Measurements from ENCODE around the gene CCDC154. TPM values are rescaled to one million over a fixed set of nuclear protein-coding genes. Genes with fewer than 3 reads are reported as not detected.

CCDC154 gene
- total and polyA plus RNA-seq, 2 donors (not counting 3 experiments of a cell fraction or from before 2014, with no cell fraction given) = 0.65 to 0.75 TPM

DNA sequence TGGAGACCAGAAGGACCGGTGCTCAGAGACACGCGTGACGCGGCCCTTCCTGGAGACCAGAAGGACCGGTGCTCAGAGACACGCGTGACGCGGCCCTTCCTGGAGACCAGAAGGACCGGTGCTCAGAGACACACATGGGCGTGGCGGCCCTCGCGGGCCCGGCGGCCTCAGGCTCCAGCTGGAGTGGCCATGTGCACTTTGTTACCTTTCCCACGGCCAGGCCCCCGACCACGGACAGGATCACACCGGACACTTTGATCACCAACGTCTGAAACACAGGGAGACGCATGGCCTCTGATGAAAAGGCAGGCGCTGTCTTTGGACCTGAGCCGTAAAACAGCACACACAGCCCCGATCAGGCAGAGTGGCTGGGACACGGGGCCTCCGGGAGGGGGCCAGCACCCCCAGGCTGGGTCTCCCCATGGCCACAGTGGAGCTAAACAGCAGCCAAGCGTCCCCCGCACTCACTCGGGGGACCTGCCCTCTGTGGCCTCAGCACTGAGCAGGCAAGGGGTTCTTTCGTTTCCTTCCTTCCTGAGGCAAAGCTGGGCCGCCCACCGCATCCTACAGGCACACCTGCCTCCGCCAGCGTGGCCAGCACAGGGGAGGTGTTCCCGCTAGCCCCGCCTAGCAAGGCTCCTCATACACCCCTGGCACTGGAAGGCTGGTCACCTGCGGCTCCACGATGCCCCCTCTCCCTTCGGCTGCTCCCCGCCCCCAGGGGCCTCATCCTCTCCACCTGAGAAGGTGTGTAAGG lies 13.3 kb upstream of the CCDC154 start:
- Histone ChIP-seq H3K9me3 (replicated peaks; ENCODE audit: control insufficient read depth, insufficient read depth, low read length) (no peaks in the 10 kb centered on the region), H3K4me3 (replicated peaks in 1 of 3; ENCODE audit: insufficient read depth in 1 of 3, low read depth in 1 of 3, low read length in 3 of 3) (no peak overlapping the region), H3K27me3 (ENCODE audit: control insufficient read depth in 2 of 2, insufficient read depth in 2 of 2, low read length in 2 of 2) (no peaks in the 10 kb centered on the region), H2AFZ (ENCODE audit: low read depth, low read length) (no peak overlapping the region), H3K9ac (replicated peaks; ENCODE audit: extremely low read depth, insufficient read depth, low read length) (no peak overlapping the region), H3K27ac (ENCODE audit: insufficient read depth, low read depth, low read length) (no peak overlapping the region), H3K9me1 (replicated peaks; ENCODE audit: control insufficient read depth, extremely low read depth, insufficient read depth, low read length) (no peaks in the 10 kb centered on the region), H3K4me1 (ENCODE audit: control insufficient read depth, extremely low read depth, insufficient read depth, low read length) (no peaks in the 10 kb centered on the region), H3K4me2 (ENCODE audit: insufficient read depth, low read length) (no peak overlapping the region), H4K20me1 (replicated peaks; ENCODE audit: control insufficient read depth, extremely low read depth, insufficient read depth, low read length) (no peaks in the 10 kb centered on the region), H3K36me3 (ENCODE audit: control insufficient read depth in 2 of 2, extremely low read depth in 1 of 2, insufficient read depth in 2 of 2, low read length in 2 of 2) (peaks cover 0 to 51% of the 10 kb centered on the region in 2 experiments), H3K79me2 (ENCODE audit: control insufficient read depth, insufficient read depth, low read length) (no peaks in the 10 kb centered on the region)
- intact Hi-C loops (cut with micrococcal nuclease) (no loop called here), dilution Hi-C loops (cut with MboI; ENCODE audit: extremely low pct_ligation_motif_present, low sequenced_read_pairs) (no loop called here)
- TF ChIP-seq POLR2A (IDR thresholded peaks at IDR 0.05; ENCODE audit: low read depth, low read length) (no peak), GATA2 (IDR thresholded peaks at IDR 0.05; ENCODE audit: insufficient read depth, insufficient read length, low read depth, low read length) (no peak), FOS (IDR thresholded peaks at IDR 0.05; ENCODE audit: borderline replicate concordance, insufficient read depth, low read length) (no peak), EZH2 (IDR thresholded peaks at IDR 0.05; ENCODE audit: borderline replicate concordance, low read depth, low read length, severe bottlenecking) (no peak), JUN (IDR thresholded peaks at IDR 0.05; ENCODE audit: borderline replicate concordance, insufficient read depth, insufficient read length, low read depth) (no peak), MYC (IDR thresholded peaks at IDR 0.05; ENCODE audit: low read depth, low read length) (no peak), POLR2AphosphoS5 (IDR thresholded peaks at IDR 0.05; ENCODE audit: insufficient read depth, low read depth, low read length) (no peak), CTCF (IDR thresholded peaks at IDR 0.05; ENCODE audit: extremely low read depth in 1 of 2, insufficient read depth in 1 of 2, low read depth in 1 of 2, low read length in 2 of 2) (no peak)
- TF ChIP-seq, protein P1, sequence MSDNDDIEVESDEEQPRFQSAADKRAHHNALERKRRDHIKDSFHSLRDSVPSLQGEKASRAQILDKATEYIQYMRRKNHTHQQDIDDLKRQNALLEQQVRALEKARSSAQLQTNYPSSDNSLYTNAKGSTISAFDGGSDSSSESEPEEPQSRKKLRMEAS (IDR thresholded peaks at IDR 0.05; ENCODE audit: insufficient read depth, insufficient read length) = no peak
- DNase-seq (ENCODE audit: low read depth, low spot score) = no peak
- CTCF ChIA-PET = no interaction called here
- FAIRE-seq = no peak
- no TSS peak for BruUV-seq (replicated peaks)
- POLR2A ChIA-PET = no interaction called here

All from endothelial cell of umbilical vein (primary cell).